GM18861 (cell line): ENCODE measurements around the gene SMIM36.
"Not testable (repeated sequence)": the region's sequence is repeated elsewhere in the genome, so short reads cannot be mapped to it uniquely, and the experiment has no call there.

Source experiments
- ATAC-seq: cut with Tn5 transposase; IDR thresholded peaks from one replicate; pipeline ENCODE4 v1.9.1; 2021; ENCODE audit not compliant: unreplicated experiment

SMIM36 gene

DNA sequence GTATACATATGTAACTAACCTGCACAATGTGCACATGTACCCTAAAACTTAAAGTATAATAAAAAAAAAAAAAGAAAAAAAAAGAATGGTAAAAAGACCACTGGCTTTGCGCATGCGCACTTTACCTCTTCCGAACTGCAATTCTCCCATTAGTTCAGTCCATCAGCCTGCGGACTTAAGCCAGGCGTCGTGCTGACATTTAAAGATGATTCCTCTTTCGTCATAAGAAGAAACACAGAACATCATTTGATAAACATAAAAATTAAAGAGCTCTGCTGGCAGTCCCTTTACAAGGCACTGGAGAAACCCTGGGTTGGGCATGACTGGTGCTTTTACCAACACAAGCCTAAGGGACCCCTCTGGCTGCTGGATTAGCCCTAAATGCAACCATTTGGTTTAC lies 3.6 kb downstream of the SMIM36 start:
- not testable (repeated sequence) for ATAC-seq

DNA sequence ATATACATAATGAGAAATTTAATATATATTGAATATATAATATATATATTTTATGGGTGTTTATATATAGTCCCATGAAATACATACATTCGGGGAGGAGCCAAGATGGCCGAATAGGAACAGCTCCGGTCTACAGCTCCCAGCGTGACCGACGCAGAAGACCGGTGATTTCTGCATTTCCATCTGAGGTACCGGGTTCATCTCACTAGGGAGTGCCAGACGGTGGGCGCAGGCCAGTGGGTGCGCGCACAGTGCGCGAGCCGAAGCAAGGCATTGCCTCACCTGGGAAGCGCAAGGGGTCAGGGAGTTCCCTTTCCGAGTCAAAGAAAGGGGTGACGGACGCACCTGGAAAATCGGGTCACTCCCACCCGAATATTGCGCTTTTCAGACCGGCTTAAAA lies 9.6 kb downstream of the SMIM36 start:
- not testable (repeated sequence) for ATAC-seq

DNA sequence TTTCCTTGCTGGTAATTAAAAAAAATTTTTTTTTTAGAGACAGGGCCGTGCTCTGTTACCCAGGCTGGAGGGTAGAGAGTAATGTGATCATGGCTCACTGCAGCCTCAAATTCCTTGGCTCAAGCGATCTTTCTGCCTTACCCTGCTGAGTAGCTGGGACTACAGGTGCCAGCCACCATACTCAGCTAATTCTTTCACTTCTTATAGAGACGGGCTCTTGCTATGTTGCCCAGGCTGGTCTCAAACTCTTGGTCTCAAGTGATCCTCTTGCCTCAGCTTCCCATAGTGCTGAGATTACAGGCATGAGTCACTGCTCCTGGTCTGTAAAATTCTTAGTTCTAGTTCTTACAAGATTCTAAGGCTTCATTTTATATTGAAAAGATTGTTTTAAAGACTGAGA lies 11.1 kb downstream of the SMIM36 start:
- ATAC-seq: no peak

DNA sequence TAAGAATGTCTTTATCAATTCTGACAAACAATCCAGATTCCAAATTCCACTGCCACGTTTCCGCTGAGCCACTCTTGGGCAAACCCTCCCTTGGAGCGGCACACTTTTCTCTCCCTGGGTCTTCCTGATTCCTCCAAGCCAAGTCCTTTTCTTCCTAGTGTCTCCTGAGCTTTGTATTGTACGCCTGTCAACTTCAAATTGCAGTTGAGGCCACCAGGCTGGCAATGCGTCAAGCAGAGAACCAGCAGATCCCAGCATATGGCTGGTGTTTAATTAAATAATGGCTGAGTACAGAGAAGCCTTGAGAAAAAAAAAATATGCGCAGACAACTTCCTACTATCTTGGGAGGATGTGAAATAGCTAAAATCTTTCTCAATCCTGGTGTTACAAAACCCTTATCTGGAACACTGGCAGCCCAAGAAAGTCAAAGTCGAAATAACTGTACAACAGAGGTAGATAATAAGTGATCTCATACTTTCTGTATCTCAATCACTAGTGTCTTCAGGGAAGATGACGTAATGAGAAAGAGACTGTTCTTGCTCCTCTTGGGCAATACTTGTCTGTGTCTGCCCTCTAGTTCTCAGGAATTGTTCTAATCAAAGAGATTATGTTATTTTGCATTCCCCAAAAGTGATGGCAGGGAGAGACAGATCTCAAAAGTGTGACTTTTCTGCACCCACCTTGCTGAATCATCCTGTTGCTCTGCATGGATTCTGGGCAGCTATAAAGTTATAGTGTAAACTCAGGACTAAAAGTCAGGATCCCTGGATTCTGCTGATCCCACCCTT lies 15.0 kb downstream of the SMIM36 start:
- ATAC-seq: no peak

DNA sequence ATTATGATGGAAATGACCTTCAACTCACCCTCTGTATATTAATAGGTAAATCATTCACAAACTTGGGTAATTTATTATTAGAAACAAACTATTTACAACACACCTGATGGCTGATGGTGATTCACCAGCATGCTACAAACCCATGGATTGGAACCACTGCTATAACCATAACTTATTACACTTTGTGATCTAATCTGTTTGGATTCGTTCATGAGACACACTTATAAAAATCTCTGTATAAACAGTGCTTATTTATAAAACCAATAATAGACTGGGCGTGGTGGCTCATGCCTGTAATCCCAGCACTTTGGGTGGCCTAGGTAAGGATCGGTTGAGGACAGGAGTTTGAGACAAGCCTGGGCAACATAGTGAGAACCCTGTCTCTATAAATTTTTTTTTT lies 16.0 kb downstream of the SMIM36 start:
- ATAC-seq: no peak

DNA sequence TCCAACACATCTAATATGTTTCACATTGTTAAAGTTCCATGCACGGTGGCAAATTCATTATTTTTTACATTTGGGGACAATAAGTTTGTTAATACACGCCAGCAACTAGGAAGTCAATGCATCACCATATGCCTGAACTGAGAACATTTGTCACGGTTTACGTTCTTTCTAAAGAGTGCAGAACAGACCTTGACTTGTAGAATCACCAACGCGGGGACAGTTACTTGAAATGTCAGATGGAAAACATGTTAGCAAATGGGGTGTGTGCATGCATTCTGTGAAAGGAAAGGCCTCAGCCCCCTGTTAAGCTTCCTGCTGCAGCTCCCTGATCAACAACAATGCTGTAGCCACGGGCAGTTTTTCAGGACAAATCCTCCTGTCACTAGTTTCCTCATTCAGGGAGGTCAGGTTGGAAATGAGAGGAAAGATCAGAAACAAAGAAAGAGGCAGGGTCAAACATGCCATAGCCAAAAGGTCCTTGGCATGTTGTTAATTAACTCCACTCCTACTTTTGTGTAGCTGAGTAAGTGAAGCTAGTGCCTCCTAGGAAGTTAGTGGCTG lies 18.4 kb downstream of the SMIM36 start:
- no peak for ATAC-seq

DNA sequence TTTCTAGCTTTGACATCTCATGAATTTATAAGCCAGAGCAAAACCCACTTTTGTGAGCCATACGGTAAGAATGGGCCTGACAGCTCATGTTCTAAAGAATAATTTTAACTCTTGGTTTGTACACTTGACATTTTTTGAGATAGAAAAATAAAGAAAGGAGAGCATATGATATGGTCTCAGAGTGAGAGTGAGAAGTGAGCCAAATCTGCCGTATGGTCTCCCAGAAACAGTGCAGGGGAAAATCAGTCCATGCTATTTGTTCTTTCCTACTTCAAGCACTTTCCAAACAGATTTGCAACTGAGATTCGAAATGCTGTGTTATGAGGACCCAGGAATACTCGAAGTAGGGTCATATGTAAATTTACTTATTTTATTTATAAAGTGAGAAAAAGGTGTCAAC lies 20.9 kb downstream of the SMIM36 start:
- no peak for ATAC-seq

DNA sequence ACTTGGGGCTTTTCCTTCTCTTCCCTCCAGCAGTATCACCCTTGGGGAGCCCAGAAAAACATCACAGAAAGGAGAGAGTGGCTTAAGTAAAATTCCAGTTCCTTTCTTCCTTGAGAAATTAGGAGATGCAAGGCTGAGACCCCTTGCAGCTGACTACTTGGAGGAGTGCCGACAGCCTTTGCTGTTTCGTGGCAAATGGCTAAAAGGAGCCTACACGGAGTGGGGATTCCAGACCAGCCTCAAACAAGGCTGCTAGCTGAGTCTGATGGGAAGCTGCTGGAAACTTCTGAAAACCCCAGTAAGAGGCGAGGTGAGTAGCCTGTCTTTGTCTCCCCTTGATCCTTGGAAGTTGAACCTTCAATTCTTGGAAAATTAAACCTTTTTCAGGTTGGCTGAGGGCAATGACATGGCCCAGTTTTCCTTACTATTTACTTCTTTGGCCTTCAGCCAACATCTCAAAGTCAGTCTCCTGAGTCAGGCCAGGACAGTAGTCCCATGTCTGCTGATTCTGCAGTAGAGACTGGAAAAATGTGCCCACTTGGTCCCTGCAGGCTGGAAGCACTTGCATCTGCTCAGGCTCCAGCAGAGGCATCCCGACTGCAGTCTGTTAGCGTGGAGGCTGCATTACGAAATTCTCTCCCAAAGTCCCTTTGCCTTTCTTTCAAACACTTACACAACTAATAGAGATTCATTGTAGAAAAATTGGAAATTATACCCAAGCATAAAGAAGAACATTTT lies 23.4 kb downstream of the SMIM36 start:
- ATAC-seq: no peak

DNA sequence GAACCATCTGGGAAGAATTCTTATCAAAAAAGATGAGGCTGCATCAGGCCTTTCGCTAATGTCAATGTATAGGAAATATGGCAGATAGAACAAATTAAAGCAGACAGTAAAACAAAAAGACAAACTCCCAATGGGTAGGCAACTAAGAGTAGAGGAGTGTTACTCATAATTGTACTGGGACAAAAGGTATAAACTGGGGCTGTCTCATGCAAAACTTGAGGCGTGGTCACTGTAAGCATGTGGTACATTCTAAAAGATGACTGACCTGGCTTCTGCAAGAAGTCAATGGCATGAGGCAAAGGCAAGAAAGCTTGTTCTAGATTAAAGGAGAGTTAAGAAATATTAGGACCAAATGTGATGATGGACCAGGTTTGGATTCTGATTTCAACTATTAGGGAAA lies 26.7 kb downstream of the SMIM36 start:
- ATAC-seq: no peak

DNA sequence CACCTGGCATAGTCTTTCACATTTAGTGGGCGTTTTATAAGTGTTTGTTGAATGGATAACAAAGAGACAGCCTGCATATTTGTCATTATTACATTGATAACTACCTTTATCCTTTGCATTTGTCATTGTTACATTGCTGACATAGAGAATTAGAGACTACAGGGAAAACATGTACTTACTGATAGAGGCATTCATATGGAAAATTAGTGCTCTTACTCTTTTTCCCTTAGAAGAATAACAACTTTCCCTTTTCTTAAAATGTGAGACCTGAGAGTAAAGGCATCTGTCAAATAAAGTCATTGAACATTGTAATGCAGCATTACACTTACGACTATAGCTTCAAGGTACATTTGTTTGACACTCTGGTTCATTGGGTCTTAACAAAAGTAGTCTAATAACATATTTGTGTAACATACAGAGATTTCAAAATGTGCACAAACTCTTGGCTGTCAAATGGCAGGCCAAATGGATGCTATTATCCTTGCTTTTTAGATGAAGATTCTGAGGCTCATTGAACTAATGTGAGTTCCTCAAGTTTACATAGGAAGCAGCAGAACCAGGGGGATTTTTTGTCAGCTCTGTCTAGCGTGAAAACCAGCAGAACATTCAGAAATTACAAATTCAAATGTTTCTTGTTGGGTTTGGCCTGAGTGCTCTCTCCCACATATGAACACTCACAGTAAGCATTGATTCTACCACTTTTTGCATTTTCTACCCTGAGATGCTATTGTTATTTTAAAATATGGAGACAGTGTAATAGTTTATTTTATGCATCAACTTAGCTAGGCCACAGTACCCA lies 28.5 kb downstream of the SMIM36 start:
- ATAC-seq: no peak

DNA sequence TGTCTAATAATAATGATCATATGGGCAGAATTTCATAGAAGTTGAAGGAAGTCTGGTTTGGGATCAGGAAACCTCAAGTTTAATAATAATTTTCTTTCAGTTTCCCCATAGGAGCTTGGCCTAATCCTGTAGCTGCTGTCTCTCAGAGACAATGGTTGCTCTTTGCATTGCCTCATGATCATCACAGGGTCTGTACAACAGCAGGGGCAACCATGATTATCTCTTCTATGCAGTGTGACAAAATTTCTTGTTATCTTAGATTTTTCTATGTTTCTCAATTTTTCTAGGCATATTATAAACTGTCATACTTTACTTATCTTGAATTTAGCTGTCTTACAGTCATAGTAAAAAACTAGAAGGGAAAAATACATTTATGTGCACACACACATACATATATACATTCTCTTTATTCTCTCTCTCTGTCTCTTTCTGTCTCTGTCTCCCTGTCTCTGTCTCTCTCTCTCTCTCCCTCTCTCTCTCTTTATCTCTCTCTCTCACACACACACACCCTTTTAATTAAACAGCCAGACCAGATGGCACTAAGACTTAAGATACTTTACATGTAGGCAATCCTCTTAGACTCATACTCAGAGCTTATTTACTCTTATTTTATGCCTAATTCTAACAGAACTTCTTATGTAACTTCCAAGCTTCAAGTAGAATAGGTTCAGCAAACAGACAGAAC lies 30.5 kb downstream of the SMIM36 start:
- no peak for ATAC-seq

DNA sequence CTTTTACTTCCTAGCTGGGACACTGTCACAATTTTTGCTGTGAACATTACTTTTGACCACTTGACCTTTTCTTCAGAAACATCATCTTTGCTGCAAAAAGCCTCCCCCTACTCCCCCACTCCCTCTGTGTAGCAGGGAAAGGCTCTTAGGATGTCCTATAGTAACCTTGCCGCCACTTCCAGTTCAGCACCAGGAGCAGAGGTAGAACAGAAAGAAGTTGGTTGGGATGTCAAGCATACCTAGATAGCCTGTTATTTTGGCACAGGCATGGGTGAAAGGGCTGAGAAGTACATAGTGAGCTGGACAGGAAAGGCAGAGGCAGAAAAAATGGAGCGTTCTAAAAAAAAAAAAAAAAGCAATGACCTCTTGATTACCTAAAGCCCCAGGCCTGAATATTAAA lies 31.3 kb downstream of the SMIM36 start:
- no peak for ATAC-seq

DNA sequence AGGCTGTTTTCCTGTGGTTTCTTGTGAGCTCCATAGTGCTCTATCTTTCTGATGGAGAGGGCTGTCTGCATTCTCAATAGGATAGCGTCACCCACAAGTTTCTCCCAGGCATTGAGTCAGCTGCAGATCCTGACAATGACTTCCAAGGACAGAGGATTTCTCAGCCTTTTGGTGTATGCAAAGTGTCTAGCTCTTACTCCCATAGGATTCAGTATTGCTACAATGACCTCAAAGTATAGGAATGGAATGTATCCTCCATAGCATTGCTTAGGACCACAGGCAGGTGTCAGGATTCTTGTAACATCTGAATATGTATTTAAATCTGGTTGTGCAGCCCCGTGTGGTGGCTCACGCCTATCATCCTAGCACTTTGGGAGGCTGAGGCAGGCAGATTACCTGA lies 32.3 kb downstream of the SMIM36 start:
- ATAC-seq: no peak

DNA sequence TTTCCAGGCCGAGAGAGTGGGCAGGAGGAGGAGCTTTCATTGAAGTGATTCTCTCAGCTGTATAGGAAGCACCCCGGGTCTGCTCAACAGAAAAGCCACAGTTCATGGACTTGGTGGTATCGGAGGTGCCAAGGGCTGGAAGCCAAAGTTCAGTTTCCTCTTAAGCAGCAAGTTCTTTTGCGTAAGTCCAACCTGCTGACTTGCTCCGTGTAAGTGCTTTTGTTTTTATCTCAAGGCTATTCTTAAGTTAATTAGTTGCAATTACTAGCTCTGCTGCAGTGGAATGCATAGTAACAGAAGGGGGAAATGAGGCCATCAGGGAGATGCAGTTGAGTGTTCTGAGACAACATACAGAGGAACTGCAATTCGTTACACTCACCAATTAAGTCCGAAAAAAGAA lies 44.6 kb downstream of the SMIM36 start:
- ATAC-seq: no peak

DNA sequence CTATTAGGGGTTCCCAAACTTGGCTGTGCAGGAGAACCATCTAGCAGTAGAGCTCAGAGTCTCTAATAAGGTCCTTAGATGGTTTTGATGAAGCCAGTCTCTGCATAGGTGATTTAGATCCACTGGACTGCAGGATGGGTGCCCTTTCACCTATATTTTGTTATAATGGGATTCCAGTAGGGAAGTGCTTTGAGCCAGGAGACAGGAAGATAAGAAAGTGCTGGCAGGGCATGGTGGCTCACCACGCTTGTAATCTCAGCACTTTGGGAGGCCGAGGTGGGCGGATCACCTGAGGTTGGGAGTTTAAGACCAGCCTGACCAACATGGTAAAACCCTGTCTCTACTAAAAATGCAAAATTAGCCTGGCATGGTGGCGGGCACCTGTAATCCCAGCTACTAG lies 45.5 kb downstream of the SMIM36 start:
- ATAC-seq: not testable (repeated sequence)

DNA sequence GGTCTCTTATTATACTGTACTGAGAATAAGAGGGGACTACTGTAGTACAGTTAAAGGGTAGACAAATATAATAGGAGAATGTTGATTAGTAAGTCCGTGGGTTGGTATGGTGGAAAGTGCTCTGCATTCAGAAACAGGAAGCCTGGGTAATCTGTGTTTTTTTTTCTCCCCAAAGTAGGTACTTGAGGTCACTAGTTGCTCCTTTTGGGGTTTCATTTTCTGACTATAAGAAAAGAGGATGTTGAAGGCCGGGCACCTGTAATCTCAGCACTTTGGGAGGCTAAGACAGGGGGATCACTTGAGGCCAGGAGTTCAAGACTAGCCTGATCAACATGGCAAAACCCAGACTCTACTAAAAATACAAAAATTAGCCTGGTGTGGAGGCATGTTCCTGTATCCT lies 47.7 kb downstream of the SMIM36 start:
- ATAC-seq: no peak

DNA sequence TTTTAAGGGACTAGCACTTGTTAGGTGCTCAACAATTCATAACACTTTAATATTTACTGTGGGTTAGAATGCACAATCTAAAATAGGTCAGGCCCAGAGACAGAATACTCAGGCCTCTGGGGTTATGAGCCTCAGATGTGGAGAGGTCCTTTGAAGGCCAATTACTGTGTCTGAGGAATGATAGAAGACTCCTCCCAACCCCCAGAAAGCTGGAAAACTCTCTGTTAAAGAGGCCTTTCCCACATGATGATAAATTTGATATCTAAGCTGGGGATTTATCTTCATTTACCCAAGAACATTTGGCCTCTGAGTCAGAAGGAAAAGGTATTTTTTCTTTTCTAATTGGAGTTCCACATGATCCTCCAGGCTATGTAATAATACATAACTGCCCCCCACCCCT lies 48.5 kb downstream of the SMIM36 start:
- no peak for ATAC-seq

DNA sequence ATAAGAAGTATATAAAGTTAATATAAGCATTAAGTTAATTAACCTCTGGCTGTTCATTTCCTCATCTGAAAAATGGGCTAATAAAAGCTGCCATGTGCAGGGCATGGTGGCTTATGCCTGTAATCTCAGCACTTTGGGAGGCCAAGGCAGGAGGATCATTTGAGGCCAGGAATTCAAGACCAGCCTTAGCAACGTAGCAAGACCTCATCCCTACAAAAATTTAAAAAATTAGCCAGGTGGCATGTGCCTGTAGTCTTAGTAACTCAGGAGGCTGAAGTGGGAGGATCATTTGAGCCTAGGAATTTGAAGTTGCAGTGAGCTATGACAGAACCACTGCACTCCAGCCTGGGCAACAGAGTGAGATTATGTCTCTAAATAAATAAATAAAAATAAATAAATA lies 49.0 kb downstream of the SMIM36 start:
- no peak for ATAC-seq

DNA sequence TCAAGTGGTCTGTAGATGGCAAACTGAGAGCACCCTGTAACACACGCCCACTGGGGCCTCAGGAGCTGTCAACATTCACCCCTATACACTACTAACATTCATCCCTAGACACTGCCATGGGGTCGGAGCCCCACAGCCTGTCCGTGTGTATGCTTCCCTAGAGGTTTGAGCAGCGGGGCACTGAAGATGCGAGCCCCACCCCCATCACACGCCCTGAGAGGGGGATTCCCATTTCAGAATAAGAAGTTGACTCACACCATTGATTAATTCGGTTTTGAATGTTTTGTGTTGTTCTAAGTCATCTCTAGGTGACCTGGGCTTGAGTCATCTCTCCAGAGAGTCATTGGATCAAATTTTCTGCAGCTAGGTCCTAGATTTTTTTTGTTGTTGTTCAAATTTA lies 52.3 kb downstream of the SMIM36 start:
- ATAC-seq: no peak

DNA sequence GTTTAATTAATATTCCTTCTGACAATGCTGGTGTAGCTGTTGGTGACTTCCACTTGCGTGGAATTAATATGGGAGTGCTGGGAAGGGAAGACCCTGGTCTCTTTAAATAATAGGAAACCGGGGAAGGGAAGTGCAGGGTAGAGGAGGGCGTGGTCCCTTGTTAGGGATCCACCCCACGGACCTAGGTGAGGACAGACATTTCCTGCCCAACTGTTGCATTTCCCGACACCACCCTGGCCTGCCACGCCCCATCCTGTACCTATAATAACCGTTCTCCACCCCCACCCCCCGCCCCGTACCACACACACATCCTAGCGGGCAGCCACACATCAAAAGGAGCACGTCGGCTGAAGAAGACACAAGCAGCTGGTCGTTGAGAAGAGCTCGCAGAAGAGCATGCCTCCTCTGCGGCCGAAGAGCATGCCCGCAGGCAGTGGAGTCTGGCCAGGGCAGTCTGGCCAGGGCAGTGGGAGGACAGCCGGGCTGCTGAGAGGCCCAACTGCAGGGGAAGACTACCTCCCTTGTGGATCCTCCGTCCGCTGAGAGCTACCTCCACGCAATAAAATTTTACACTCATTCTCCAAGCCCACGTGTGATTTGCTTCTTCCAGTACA lies 52.9 kb downstream of the SMIM36 start:
- no peak for ATAC-seq
